ENCODE measurements around the gene PFKL.
"Not testable (repeated sequence)": the region's sequence is repeated elsewhere in the genome, so short reads cannot be mapped to it uniquely, and the experiment has no call there.

PFKL gene

DNA sequence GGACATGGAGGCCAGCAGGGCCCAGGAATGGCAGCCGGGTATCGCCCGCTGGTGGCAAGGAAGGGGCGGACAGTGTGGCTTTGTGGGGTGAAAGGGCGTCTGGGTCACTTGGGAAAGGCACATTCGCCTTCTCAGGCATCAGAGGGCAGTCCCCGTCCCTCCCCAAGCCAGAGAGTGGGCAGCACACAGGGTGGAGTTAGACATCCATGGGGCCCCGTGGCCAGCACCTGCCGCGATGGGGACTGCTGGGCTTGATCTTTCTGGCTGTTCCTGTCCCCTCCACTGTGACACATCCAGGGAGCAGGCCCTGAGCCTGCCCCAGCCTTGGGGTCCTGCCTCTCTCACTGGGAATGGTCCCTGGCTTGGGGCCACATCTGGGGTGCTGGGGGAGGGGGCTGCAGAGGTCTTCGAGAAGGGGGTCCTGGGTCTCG is 49.6 kb downstream of the PFKL start:
- no peak for DNase-seq

GRCh38 chr21:44349847-44350772 is 50.3 kb downstream of the PFKL start:
- no peak for DNase-seq

GRCh38 chr21:44350773-44351481 is 51.1 kb downstream of the PFKL start:
- no peak for DNase-seq

DNA sequence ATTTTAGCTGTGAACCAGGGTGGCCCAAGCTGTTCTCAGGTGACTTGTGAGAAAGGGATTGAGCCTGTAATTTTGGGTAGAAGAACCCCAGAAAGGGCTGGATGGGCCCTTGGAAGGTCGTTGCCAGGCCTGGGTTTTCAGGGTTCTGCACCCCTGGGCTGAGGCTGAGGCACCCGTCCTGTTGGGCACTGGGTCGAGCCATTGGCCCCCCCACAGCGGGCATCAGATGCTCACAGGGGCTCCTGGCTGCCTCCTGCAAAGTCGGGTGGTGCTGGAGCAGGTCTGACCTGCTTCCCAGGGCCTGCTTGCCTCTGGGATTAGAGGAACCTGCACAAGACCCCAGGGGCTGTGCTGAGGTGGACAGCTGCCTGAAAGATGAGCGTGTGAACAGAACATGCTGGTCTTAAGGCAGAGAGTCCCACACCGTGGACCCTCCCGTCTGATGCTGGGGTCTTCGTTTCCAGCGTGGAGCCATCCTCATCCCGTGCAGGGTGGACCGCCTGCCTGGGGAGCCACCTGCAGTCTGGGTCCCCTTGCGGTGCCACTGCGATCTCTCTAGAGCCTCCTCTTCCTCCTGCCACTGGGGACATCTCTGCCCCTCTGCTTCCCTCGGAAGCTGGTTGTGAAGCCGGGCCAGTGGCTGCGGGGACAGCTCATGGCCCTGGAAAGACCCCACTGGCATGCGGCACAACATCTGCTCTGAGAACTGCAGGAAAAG is 51.8 kb downstream of the PFKL start:
- DNase-seq = no peak

DNA sequence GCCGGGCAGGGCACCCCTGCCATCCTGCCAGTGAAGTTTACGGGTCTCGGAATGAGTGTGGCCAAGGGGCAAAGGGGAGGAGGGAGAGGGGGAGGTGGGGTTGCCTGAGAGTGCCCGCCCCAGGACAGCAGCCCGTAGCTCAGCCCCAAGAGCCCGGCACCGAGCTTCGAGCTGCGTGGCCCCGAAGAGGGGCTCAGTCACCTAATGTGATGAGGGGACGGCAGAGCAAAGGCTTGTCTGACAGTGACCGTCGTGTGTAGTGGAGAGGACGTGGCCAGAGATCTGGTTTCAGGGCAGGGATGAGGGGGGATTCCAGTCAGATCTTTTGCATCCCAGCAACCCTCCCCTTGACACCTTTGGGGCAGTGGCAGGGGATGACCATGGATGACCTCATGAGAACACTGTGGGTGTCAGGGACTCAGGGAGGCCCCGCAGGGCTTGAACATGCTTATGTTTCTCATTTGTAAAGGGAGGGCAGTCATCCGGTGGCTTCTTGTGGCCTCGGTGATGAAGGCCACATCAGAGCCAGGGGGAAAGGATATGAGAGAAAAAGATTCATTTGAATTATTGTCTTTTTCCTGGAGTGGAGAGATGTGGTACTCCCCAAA is 52.5 kb downstream of the PFKL start:
- DNase-seq = no peak

- peak; percentile 12 for DNase-seq
Observed at GRCh38 chr21:44353191-44353970, 53.5 kb downstream of the PFKL start, which contains the start of gene TRPM2. Gene TRPM2 (plus strand): TSS chr21:44353621. CDS start chr21:44353701, 80 bp downstream.

GRCh38 chr21:44354001-44354405 is 54.1 kb downstream of the PFKL start:
- DNase-seq = no peak

DNA sequence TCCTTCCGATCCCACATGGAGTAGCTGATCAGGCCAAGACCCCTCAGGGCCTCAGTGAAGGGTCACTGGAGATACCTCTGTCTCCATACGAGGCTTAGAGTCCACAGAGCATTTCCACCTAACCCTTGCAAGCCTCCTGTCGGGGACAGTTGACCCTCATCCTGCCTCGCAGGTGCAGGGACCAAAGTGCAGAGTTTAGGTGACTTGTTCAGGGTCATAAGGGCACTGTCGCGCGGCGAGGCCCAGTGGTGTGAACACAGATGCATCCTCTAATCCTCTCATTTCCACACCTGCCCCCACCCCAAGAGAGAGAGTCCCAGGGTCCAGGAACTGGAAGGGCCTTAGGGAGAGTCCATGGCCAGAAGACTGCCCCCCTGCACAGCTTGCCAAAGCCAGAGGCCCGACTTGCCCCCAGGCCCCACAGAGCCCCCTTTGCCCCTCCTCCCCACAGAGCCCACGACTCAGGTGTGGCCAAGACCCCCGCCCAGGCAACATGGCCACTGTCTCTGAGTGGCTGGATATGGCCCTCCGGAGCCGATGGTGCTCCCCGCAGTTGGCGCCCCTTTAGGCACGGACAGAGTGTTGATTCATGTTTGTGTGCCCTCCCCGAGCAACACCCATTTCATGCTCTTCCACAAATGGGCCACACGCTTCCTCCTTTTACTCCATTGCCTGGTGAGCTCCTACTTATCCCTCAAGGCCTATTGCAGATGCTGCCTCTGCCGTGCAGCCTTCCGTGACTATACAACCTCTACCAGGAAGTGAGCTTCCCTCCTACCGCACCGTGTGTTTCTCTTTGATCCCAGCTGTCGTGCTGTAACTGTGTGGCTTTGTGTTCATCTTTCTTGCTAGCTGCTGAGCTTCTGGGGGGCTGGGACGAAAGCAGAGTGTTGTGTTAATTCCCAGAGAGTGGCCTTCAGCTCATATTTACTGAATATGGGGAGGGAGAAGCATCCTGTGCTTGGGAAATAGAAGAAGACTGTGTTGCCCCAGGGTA is 55.2 kb downstream of the PFKL start:
- DNase-seq = no peak

DNA sequence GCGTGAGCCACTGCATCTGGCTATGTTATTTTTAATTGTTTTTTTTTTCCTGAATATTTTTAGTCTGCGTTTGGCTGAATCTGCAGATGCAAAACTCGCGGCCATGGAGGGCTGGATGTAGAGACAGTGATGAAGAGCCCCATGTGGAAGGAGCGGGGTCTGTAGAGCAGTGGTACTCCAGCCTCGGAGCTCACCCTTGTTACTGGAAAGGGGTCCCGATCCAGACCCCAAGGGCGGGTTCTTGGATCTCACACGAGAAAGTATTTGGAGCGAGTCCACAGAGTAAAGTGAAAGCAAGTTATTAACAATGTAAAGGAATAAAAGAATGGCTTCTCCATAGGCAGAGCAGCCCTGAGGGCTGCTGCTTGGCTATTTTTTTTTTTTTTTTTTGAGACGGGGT is 56.3 kb downstream of the PFKL start:
- DNase-seq = no peak

- no peak for DNase-seq
Observed at GRCh38 chr21:44356636-44357035, 56.8 kb downstream of the PFKL start.

GRCh38 chr21:44357064-44357837 is 57.4 kb downstream of the PFKL start:
- no peak for DNase-seq

DNA sequence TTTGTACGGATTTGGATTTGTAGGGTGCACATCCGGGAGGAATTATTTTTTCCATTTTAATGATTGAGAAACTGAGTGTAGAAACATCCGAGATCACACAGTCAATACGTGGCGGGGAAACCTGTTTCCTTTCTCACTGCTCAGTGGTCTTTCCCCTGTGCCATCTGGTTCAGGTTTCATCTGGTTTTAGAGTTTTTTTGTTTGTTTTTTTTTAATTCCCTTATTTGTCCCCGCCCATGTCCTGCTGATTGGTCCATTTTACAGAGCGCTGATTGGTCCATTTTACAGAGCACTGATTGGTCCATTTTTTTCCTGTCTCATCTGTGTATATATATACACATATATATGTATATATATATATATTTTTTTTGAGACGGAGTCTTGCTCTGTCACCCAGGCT is 59.5 kb downstream of the PFKL start:
- DNase-seq = no peak

- no peak for DNase-seq
Observed at GRCh38 chr21:44360159-44360558, 60.3 kb downstream of the PFKL start.

DNA sequence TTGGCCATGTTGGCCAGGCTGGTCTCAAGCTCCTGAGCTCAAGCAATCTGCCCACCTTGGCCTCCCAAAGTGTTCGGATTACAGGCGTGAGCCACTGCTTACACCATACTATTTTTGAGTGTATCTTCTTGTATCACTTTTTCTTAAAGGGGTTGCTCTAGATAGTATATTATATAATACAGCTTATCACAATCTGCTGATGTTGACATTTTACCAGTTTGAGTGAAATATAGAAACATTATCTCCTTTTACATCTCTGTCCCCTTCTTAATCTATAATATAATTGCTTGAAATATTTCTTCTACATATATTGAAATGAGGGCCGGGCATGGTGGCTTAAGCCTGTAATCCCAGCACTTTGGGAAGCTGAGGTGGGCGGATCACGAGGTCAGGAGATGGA is 62.0 kb downstream of the PFKL start:
- DNase-seq = not testable (repeated sequence)

DNA sequence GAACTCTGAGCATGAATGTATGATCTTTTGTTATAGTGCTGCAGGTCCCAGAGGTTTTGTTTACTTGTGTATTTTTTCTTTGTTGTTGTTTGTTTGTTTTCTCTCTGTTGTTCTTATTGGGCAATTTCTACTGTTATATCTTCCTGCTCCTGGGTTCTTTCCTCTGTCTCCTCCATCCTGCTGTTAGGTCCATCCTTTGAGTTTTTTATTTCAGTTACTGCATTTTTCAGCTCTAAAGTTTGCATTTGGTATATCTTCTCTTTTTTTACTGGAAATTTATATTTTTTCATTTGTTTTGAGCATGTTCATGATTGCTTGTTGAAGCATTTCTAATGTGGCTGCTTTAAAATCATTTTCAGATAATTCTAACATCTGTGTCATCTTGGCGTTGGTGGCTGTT is 63.4 kb downstream of the PFKL start:
- no peak for DNase-seq

GRCh38 chr21:44364151-44365053 is 64.5 kb downstream of the PFKL start:
- DNase-seq = no peak

DNA sequence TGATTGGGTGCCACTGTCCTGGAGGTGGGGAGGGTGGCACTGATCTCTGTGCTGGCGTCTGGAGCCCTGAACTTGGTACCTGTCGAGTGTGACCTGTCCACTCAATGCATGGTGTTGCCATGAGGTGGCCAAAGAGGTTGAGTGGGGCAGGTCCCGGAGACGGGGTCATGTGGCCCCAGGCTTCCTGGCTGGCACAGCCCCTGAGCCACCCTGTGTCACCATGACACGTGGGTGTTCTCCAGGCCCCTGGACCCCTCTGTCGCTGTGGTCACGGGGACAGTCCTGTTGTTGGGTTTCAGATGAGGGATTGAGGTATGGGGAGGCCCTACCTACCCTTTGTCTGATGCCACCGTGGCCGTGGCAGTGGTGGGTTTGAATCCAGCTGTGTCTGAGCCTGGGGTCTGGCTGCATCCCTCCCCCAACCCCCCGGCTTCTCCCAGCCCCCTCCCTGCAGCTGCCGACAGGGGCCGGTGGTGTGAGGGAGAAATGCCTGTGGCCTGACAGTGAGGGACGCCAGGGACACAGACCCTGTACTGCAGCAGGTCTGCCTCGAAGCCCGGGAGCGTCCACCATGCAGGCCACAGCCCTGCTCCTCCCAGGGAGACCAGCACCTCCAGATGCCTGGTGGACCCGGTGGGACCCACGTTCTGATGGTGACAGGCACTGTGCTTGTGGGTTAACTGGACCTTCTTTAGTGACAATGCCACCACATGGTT is 65.6 kb downstream of the PFKL start:
- no peak for DNase-seq

DNA sequence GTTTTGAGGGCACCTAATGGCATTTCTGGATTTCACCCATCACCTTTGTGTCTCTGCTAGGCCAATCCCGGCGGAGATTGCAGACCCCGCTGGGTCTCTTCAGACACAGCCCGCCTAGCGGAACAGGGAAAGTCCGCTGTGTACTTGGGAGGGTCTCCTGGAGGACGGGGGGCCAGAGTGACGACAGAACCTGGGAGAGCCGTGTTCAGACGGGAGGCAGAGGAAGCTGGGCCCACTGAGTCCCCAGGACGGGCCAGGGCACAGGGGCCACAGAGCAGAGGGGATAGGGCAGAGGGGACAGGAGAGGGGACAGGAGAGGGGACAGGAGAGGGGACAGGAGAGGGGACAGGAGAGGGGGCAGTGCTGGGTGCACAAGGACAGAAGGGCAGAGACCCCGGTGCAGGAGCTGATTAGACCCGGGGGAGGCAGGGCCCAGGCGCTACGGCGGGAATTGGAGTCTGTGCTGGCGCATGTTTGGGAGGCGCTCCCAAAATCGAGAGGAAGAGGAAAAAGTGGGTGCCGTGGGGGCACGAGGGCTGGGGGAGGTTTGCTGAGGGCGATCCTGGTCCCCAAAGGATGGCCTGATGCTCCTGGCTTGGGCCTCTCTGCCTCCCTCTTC is 66.2 kb downstream of the PFKL start:
- no peak for DNase-seq

All from NCI-H510A treated with DMSO at 0.1 percent for 48 hours (cell line).